IMR-90 (cell line): Measurements from ENCODE around the gene CRISPLD2. TPM values are rescaled to one million over a fixed set of nuclear protein-coding genes. Genes with fewer than 3 reads are reported as not detected.

ENCODE experiments used
- ATAC-seq: fragments of 200-7000 bp; cut with Tn5 transposase; 2 replicates; pipeline ENCODE4 v1.9.1; 2020; ENCODE audit warnings: low read depth, mild to moderate bottlenecking, moderate library complexity
- BruUV-seq: library from RNA; stranded (reverse); fragments of 400-500 nt; replicated peaks from 2 replicates; lab custom pipeline; 2021; lab: Mats Ljungman, UMichigan
- CTCF ChIA-PET: fragments of 300-600 bp; formaldehyde crosslinking; extraction: SDS; loops from one replicate; lab custom pipeline; 2021; ENCODE audit warnings: antibody characterized with exemption; lab: Yijun Ruan, JAX
- POLR2A ChIA-PET: fragments of 300-600 bp; sonication (Branson Sonifier 250); formaldehyde crosslinking; loops from one replicate; lab custom pipeline; 2022; ENCODE audit warnings: antibody characterized with exemption; ENCODE audit not compliant: unreplicated experiment; lab: Charles Lee
- DNase-seq: peaks from one replicate; pipeline ENCODE4 v3.0.0; 2013
- H2AFZ ChIP-seq: replicated peaks from 2 replicates; pipeline ENCODE3; 2013; ENCODE audit warnings: low read length, mild to moderate bottlenecking; ENCODE audit not compliant: poor library complexity
- H2AK5ac ChIP-seq: 2 replicates; pipeline ENCODE4 v1.6.1; 2013; ENCODE audit warnings: low read depth, low read length, inconsistent platforms
- H2AK9ac ChIP-seq: replicated peaks from 2 replicates; pipeline ENCODE3; 2013; ENCODE audit warnings: mild to moderate bottlenecking, low read depth, low read length, moderate library complexity; ENCODE audit not compliant: poor library complexity
- H2BK120ac ChIP-seq: 2 replicates; pipeline ENCODE4 v1.6.1; 2013; ENCODE audit warnings: low read depth, low read length, inconsistent platforms
- H2BK15ac ChIP-seq: 3 replicates; pipeline ENCODE4 v1.6.1; 2013; ENCODE audit warnings: low read depth, low read length, inconsistent platforms
- H2BK20ac ChIP-seq: 2 replicates; pipeline ENCODE4 v1.6.1; 2013; ENCODE audit warnings: low read depth, mild to moderate bottlenecking, inconsistent platforms, low read length, moderate library complexity
- H2BK5ac ChIP-seq: 2 replicates; pipeline ENCODE4 v1.6.1; 2013; ENCODE audit warnings: mild to moderate bottlenecking, low read depth, low read length, inconsistent platforms; ENCODE audit not compliant: poor library complexity, severe bottlenecking
- H3K14ac ChIP-seq: replicated peaks from 2 replicates; pipeline ENCODE4 v1.6.1; 2013; ENCODE audit warnings: low read depth, low read length, inconsistent platforms
- H3K18ac ChIP-seq: 2 replicates; pipeline ENCODE4 v1.6.1; 2013; ENCODE audit warnings: low read depth, low read length, control low read depth
- H3K23ac ChIP-seq: 2 replicates; pipeline ENCODE4 v1.6.1; 2013; ENCODE audit warnings: low read depth, low read length, inconsistent platforms
- H3K27ac ChIP-seq: 2 replicates; pipeline ENCODE4 v1.5.1; 2013; ENCODE audit warnings: mild to moderate bottlenecking, control low read depth, low read length; ENCODE audit not compliant: insufficient read depth
- H3K27me3 ChIP-seq: 2 replicates; pipeline ENCODE4 v1.6.1; 2013; ENCODE audit warnings: low read length; ENCODE audit not compliant: control insufficient read depth, insufficient read depth
- H3K36me3 ChIP-seq: 2 replicates; pipeline ENCODE4 v1.6.1; 2013; ENCODE audit warnings: low read length, mixed read lengths; ENCODE audit not compliant: control insufficient read depth, insufficient read depth
- H3K4ac ChIP-seq: 2 replicates; pipeline ENCODE4 v1.6.1; 2013; ENCODE audit warnings: low read depth, low read length, inconsistent platforms
- H3K4me1 ChIP-seq: 2 replicates; pipeline ENCODE4 v1.6.1; 2013; ENCODE audit warnings: low read length, mixed read lengths; ENCODE audit not compliant: control insufficient read depth, insufficient read depth
- H3K4me2 ChIP-seq: 2 replicates; pipeline ENCODE4 v1.6.1; 2013; ENCODE audit warnings: low read depth, mild to moderate bottlenecking, control low read depth, low read length, moderate library complexity
- H3K4me3 ChIP-seq: 2 replicates; pipeline ENCODE4 v1.5.1; 2013; ENCODE audit warnings: low read depth, mild to moderate bottlenecking, control low read depth, low read length, moderate library complexity; ENCODE audit not compliant: insufficient read depth
- H3K56ac ChIP-seq: 2 replicates; pipeline ENCODE4 v1.6.1; 2013; ENCODE audit warnings: low read length, inconsistent platforms; ENCODE audit not compliant: insufficient read depth; ENCODE audit errors: extremely low read depth
- H3K79me1 ChIP-seq, 2 experiments: 2 replicates each; pipeline ENCODE4 v1.6.1; 2013; ENCODE audit warnings: low read length in 2 of 2, inconsistent platforms in 1 of 2, low read depth in 1 of 2
- H3K9ac ChIP-seq: 2 replicates; pipeline ENCODE4 v1.6.1; 2013; ENCODE audit warnings: low read depth, low read length, control low read depth
- H3K9me1 ChIP-seq: 2 replicates; pipeline ENCODE4 v1.6.1; 2013; ENCODE audit warnings: low read length, inconsistent platforms; ENCODE audit not compliant: insufficient read depth
- H3K9me3 ChIP-seq: 2 replicates; pipeline ENCODE4 v1.6.1; 2013; ENCODE audit warnings: low read length; ENCODE audit not compliant: control insufficient read depth, insufficient read depth
- H4K20me1 ChIP-seq: 2 replicates; pipeline ENCODE4 v1.6.1; 2013; ENCODE audit warnings: low read length, inconsistent platforms; ENCODE audit not compliant: insufficient read depth
- H4K5ac ChIP-seq: 2 replicates; pipeline ENCODE4 v1.6.1; 2013; ENCODE audit warnings: mild to moderate bottlenecking, low read depth, low read length, control low read depth
- H4K8ac ChIP-seq, 2 experiments: 2 replicates each; pipeline ENCODE4 v1.6.1; 2013; ENCODE audit warnings: low read depth in 2 of 2, low read length in 2 of 2, control low read depth in 1 of 2, inconsistent platforms in 1 of 2
- H4K91ac ChIP-seq: 2 replicates; pipeline ENCODE4 v1.6.1; 2013; ENCODE audit warnings: low read depth, low read length, inconsistent platforms; ENCODE audit not compliant: insufficient read depth
- CHD1 ChIP-seq: IDR thresholded peaks from 2 replicates; pipeline ENCODE4 v1.6.1; 2012; ENCODE audit warnings: low read depth, low read length, improper control_type of control experiment
- MAZ ChIP-seq: IDR thresholded peaks from 2 replicates; pipeline ENCODE4 v1.6.1; 2012; ENCODE audit warnings: low read depth, mild to moderate bottlenecking, low read length, improper control_type of control experiment, moderate library complexity, borderline replicate concordance
- RAD21 ChIP-seq: IDR thresholded peaks from 2 replicates; pipeline ENCODE4 v1.6.1; 2012; ENCODE audit warnings: low read length, improper control_type of control experiment
- RFX5 ChIP-seq: IDR thresholded peaks from 2 replicates; pipeline ENCODE4 v1.8.0; 2012; ENCODE audit warnings: low read depth, mild to moderate bottlenecking, low read length, moderate library complexity
- WGBS, 2 experiments: methylation state at CpG; one replicate each; pipeline versions ENCODE4 v1.1.5 to v1.1.7; 2013; ENCODE audit warnings: missing lambda C conversion rate in 2 of 2; ENCODE audit not compliant: insufficient read length in 1 of 2; ENCODE audit errors: extremely low coverage in 2 of 2; 5-methylcytosine and 5-hydroxymethylcytosine counted together
- dilution Hi-C: fragments of 300-500 bp; cut with HindIII; formaldehyde crosslinking; loops from one replicate; pipeline ENCODE4 v1.14.3; 2018; ENCODE audit warnings: low sequenced_read_pairs; ENCODE audit not compliant: unreplicated experiment
- in situ Hi-C: fragments of 300-500 bp; cut with MboI; formaldehyde crosslinking; loops from 3 replicates; pipeline ENCODE4 v1.14.3; 2019; ENCODE audit warnings: low sequenced_read_pairs, inconsistent platforms, mixed read lengths
- intact Hi-C: fragments of 100-400 bp; cut with micrococcal nuclease; formaldehyde crosslinking; loops from 2 replicates; pipeline ENCODE4 v1.10.0; 2022
- polyA plus RNA-seq, 3 experiments: library from polyadenylated mRNA; depleted of rRNA; stranded (reverse); fragments of >200 nt; gene quantifications; 2 replicates each; pipeline ENCODE4 v1.2.3, GENCODE V29; 2012; ENCODE audit warnings: low replicate concordance in 1 of 3
- total RNA-seq: library from RNA; depleted of rRNA; stranded (reverse); fragments of >200 nt; gene quantifications from 2 replicates; pipeline ENCODE4 v1.2.3, GENCODE V29; 2012
- TF ChIP-seq, protein P1 (sequence below): conservative IDR thresholded peaks from 2 replicates; pipeline ENCODE4 v1.5.1; 2012; ENCODE audit warnings: mild to moderate bottlenecking, low read depth, low read length, improper control_type of control experiment
- TF ChIP-seq, protein P2 (sequence below): fragments of 150-350 bp; IDR thresholded peaks from 2 replicates; pipeline ENCODE4 v1.6.1; 2016; ENCODE audit warnings: low read depth, mild to moderate bottlenecking, low read length, moderate library complexity, borderline replicate concordance

The CRISPLD2 gene
- total and polyA plus RNA-seq, 2 of the 4 experiments (the other 2 are of a cell fraction), result 23.1 to 37.5 TPM

DNA sequence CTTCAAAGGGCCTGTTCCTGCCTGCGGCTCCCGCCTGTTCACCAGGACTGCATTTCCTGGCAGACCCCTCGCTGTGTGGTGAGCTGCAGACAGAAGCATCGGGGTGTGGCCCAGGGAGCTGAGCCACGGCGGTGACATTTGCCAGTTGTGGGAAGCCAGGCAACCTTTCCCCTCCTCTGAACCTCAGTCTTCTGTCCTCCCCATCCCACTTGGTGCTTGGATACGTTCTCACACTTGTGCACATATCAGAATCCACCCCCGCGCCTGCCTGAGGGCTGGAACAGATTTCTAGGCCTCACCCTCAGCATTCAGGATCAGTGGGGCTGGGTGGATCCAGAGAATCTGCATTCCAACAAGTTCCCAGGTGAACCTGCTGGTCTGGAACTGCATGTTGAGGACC is 63.5 kb downstream of the CRISPLD2 start:
- dilution Hi-C loops, result no loop called here
- no peak overlapping the region for H3K9ac ChIP-seq
- BruUV-seq, result no TSS peak

More for the DNA sequence above, 63.5 kb downstream of the CRISPLD2 start:
- no peak overlapping the region for H2BK15ac ChIP-seq
- no peak for TF ChIP-seq RFX5
- no peak for TF ChIP-seq RAD21
- TF ChIP-seq, protein P1, sequence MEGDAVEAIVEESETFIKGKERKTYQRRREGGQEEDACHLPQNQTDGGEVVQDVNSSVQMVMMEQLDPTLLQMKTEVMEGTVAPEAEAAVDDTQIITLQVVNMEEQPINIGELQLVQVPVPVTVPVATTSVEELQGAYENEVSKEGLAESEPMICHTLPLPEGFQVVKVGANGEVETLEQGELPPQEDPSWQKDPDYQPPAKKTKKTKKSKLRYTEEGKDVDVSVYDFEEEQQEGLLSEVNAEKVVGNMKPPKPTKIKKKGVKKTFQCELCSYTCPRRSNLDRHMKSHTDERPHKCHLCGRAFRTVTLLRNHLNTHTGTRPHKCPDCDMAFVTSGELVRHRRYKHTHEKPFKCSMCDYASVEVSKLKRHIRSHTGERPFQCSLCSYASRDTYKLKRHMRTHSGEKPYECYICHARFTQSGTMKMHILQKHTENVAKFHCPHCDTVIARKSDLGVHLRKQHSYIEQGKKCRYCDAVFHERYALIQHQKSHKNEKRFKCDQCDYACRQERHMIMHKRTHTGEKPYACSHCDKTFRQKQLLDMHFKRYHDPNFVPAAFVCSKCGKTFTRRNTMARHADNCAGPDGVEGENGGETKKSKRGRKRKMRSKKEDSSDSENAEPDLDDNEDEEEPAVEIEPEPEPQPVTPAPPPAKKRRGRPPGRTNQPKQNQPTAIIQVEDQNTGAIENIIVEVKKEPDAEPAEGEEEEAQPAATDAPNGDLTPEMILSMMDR, result no peak
- TF ChIP-seq, protein P2, sequence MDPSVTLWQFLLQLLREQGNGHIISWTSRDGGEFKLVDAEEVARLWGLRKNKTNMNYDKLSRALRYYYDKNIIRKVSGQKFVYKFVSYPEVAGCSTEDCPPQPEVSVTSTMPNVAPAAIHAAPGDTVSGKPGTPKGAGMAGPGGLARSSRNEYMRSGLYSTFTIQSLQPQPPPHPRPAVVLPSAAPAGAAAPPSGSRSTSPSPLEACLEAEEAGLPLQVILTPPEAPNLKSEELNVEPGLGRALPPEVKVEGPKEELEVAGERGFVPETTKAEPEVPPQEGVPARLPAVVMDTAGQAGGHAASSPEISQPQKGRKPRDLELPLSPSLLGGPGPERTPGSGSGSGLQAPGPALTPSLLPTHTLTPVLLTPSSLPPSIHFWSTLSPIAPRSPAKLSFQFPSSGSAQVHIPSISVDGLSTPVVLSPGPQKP, result no peak
- TF ChIP-seq CHD1, result no peak
- no peak for TF ChIP-seq MAZ
- peak overlapping the region; percentile 63 for H2AK9ac ChIP-seq
- peak overlapping the region; percentile 11; the same call in 1 of the 2 replicates for H2AK5ac ChIP-seq
- 95% methylated on average over 4 of the region's 9 CpGs; no CpG with 5 or more reads in 1 of the 2 experiments for WGBS, 2 experiments
- H4K91ac ChIP-seq, result no peak overlapping the region
- H2BK120ac ChIP-seq, result peak overlapping the region; percentile 32
- H4K8ac ChIP-seq, result 0 out of 4 replicates have a peak overlapping the region, but pooled peaks of 1 of the 2 experiments have one; percentile 2
- H3K56ac ChIP-seq, result no peak overlapping the region
- peaks cover 3% of the 10 kb centered on the region for H3K4me1 ChIP-seq
- no peak overlapping the region for H2AFZ ChIP-seq
- DNase-seq (no peak), ATAC-seq (no peak)
- H3K14ac ChIP-seq, result no peak overlapping the region; the same call in 1 of the 2 replicates
- CTCF ChIA-PET, result no interaction called here
- 0 out of 2 replicates have a peak overlapping the region, but pooled peaks have one; percentile 3 for H3K18ac ChIP-seq
- H3K4me2 ChIP-seq, result no peak overlapping the region
- H3K27me3 ChIP-seq, result no peaks in the 10 kb centered on the region
- POLR2A ChIA-PET, result no interaction called here
- in situ Hi-C loops (no loop called here), intact Hi-C loops (no loop called here)
- no peak overlapping the region for H2BK20ac ChIP-seq
- peaks cover 57% of the 10 kb centered on the region for H3K36me3 ChIP-seq
- no peak overlapping the region for H2BK5ac ChIP-seq
- no peaks in the 10 kb centered on the region; the same call in none of the 2 replicates for H3K9me1 ChIP-seq
- H3K9me3 ChIP-seq, result no peaks in the 10 kb centered on the region
- no peak overlapping the region; the same call in 1 of the 2 replicates for H3K4ac ChIP-seq
- no peak overlapping the region for H3K27ac ChIP-seq
- H3K23ac ChIP-seq, result no peak overlapping the region; the same call in 1 of the 2 replicates
- no peak overlapping the region for H4K5ac ChIP-seq
- peaks cover 2 to 6% of the 10 kb centered on the region in 2 experiments; a peak in 1 of 4 replicates for H3K79me1 ChIP-seq
- no peak overlapping the region for H3K4me3 ChIP-seq
- no peaks in the 10 kb centered on the region for H4K20me1 ChIP-seq
